GM18867 (cell line): ENCODE results near the gene TRPC5OS.

Experiments used
- ATAC-seq: cut with Tn5 transposase; IDR thresholded peaks from one replicate; pipeline ENCODE4 v1.9.1; 2021; ENCODE audit warnings: mild to moderate bottlenecking, moderate library complexity; ENCODE audit not compliant: unreplicated experiment

The TRPC5OS gene

DNA sequence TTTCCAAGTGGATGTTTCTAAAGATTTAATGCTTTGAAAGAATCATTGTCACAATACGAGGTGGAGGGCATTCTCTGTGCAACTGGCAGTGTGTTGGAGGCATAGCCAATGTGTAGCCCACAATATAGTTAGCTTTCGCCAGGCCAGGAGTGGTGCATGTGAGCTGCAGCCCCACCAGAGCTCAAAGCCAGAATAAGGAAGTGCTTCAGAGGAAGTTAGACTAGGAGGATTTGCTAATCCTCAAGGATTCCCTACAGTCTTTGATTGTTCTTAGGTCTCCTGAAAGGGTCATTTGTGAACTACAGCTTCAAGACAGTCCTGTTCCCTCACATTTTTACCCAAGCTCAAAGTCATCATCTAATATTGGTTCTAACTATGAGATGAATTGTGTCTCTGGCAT, 16.4 kb downstream of the TRPC5OS start:
- ATAC-seq, result no peak

DNA sequence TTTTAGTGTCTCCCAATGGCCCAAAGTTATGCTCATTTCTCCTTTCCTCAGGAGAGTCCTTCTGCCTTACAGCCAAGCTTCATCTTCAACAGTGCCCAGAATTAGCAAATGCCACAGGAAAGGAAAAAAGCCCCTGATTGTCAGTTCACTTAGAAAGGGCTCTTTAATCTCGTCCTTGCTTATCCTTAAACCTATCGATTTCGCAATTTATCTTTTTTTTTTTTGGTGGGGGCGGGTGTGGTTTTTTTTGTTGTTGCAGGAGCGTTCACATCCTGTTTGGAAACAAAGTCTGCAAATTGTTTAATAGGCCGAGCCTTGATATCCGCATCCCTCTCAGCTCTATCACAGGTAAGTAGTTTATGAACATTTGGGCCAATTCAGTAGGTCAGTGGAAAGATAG, 20.2 kb downstream of the TRPC5OS start:
- no peak for ATAC-seq

DNA sequence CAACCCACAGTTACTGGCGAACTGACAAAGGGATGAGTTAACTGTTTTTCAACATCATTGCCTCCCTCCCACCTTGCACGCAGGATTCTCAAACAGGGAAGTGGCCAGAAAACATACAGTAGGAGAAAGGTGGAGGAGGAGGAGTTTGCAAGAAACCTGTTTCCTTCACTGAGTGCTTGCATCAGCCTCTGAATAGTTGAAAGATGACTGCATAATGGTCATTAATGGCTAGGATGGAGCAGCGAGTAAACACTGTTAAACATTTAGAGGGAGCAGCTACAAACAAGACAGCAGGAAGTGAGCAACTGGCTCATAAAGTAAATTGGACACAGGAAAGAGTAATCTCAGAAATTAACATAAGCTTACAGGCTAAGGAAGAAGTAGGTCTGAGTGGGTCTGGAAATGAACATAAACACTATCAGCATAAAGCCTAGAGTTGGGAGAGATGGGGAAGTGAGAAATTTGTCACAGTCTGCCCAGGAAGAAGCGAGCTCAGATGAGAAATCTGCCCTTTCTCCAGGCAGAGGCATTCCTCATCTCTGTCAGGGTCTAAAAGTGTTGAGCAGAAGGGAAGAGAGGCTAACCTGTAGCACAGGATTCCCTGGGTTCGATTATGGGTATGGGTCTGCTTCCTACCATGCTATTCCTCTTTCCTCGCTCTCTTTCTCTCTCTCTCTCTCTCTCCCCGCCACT, 38.6 kb downstream of the TRPC5OS start:
- ATAC-seq, result no peak

DNA sequence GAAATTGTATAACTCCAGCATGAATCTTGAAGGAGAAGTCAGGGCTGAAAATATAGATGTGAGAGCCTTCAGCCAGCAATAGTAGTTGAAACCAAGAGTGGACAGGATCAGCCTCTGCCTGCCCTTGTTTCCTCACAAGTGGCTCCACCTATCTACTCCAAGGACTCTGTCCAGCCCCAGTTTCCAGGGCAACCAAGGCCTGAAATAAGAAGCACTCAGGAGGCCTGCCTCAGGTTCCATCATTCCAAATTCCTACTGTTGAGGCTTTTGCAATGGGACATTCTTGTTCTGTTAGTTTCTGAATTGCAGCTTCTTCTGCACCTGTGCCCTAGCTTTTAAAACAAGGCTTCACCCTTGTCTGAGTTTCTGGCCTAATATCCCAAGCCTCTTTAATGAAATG, 41.6 kb downstream of the TRPC5OS start:
- ATAC-seq, result no peak

DNA sequence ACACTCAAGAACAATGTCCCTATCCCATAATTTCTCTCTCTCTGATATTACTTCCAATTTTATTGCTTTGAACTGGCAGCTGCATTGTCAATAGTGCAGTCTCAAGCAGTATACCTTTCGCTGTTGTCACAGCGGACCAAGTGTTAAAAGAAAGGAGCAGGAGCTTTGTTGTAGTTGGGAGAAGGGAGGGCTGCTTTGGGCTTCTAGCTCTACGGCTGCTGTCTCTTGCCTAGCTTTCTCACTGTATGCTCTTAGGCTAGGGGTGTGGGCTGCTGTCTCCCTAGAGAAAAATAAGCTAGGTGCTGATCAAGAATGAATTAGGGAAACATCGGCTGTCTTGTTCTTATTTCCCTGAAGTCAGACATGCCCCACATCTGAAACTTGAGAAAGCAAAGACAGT, 52.5 kb downstream of the TRPC5OS start:
- no peak for ATAC-seq
